Kidney epithelial cell (primary cell): ENCODE data around the gene SLX9. TPM values are rescaled to one million over a fixed set of nuclear protein-coding genes. Genes with fewer than 3 reads are reported as not detected.
A peak's percentile ranks its signal among the peaks of the same experiment; 100 is the strongest.

Experiments
- DNase-seq: peaks from one replicate; pipeline ENCODE4 v3.0.0-alpha.2; 2010; ENCODE audit warnings: low read depth
- H3K27me3 ChIP-seq: 2 replicates; pipeline ENCODE4 v1.6.0; 2011; ENCODE audit warnings: low read length; ENCODE audit not compliant: control insufficient read depth, insufficient read depth
- H3K36me3 ChIP-seq: 2 replicates; pipeline ENCODE4 v1.5.1; 2011; ENCODE audit warnings: low read length; ENCODE audit not compliant: control insufficient read depth, insufficient read depth
- H3K4me3 ChIP-seq: 2 replicates; pipeline ENCODE4 v1.5.1; 2011; ENCODE audit warnings: low read depth, mild to moderate bottlenecking, control low read depth, low read length
- CTCF ChIP-seq: IDR thresholded peaks from 2 replicates; pipeline ENCODE4 v1.5.1; 2011; ENCODE audit warnings: mild to moderate bottlenecking, moderate library complexity, low read length, control low read depth, inconsistent platforms; ENCODE audit not compliant: insufficient read depth, poor library complexity, severe bottlenecking
- total RNA-seq: library from RNA; depleted of rRNA; stranded (reverse); fragments of >200 nt; gene quantifications from 2 replicates; pipeline ENCODE4 v1.2.3, GENCODE V29; 2015

SLX9 gene
- total RNA-seq, 1 donor from 2014 or later: 38.6 TPM

- DNase-seq: no peak
- Histone ChIP-seq H3K36me3 (no peaks in the 10 kb centered on the region), H3K27me3 (no peaks in the 10 kb centered on the region), H3K4me3 (no peak overlapping the region)
- TF ChIP-seq CTCF: no peak
Observed at GRCh38 chr21:45010096-45010495, 70.3 kb downstream of the SLX9 start.

GRCh38 chr21:45010860-45011259 is 71.0 kb downstream of the SLX9 start:
- no peak for TF ChIP-seq CTCF
- Histone ChIP-seq H3K36me3 (no peaks in the 10 kb centered on the region), H3K27me3 (no peaks in the 10 kb centered on the region), H3K4me3 (no peak overlapping the region)
- no peak for DNase-seq

- no peaks in the 10 kb centered on the region for H3K27me3 ChIP-seq
- no peaks in the 10 kb centered on the region for H3K36me3 ChIP-seq
- TF ChIP-seq CTCF: no peak
- no peak for DNase-seq
- H3K4me3 ChIP-seq: no peak overlapping the region
Observed at GRCh38 chr21:45011426-45011825, 71.6 kb downstream of the SLX9 start.

- DNase-seq: peak; percentile 80
- H3K4me3 ChIP-seq: no peak overlapping the region
- H3K36me3 ChIP-seq: no peaks in the 10 kb centered on the region
- TF ChIP-seq CTCF: peak; percentile 11
- no peaks in the 10 kb centered on the region for H3K27me3 ChIP-seq
Observed at GRCh38 chr21:45011911-45012661, 72.3 kb downstream of the SLX9 start.

GRCh38 chr21:45012662-45013259 is 72.9 kb downstream of the SLX9 start:
- TF ChIP-seq CTCF: no peak
- DNase-seq: no peak
- Histone ChIP-seq H3K36me3 (no peaks in the 10 kb centered on the region), H3K27me3 (no peaks in the 10 kb centered on the region), H3K4me3 (no peak overlapping the region)
